Panc1 (cell line): ENCODE data around the gene BCAS3. TPM values are rescaled to one million over a fixed set of nuclear protein-coding genes. Genes with fewer than 3 reads are reported as not detected.

ENCODE experiments used
- ATAC-seq: fragments of 200-7000 bp; cut with Tn5 transposase; 2 replicates; pipeline ENCODE4 v1.9.1; 2020; ENCODE audit warnings: mild to moderate bottlenecking, moderate library complexity
- BruUV-seq: library from RNA; stranded (reverse); fragments of 400-500 nt; replicated peaks from 2 replicates; lab custom pipeline; 2021; lab: Mats Ljungman, UMichigan
- CTCF ChIA-PET: fragments of 300-600 bp; sonication (Branson Sonifier 250); formaldehyde crosslinking; loops from one replicate; lab custom pipeline; 2022; ENCODE audit warnings: antibody characterized with exemption; lab: Charles Lee
- POLR2A ChIA-PET: fragments of 300-600 bp; sonication (Branson Sonifier 250); formaldehyde crosslinking; loops from one replicate; lab custom pipeline; 2022; ENCODE audit warnings: antibody characterized with exemption; lab: Charles Lee
- DNase-seq: peaks from one replicate; pipeline ENCODE4 v3.0.0-alpha.2; 2010; ENCODE audit warnings: low read depth, low spot score
- H3K27ac ChIP-seq: 2 replicates; pipeline ENCODE4 v1.5.1; 2011; ENCODE audit warnings: mild to moderate bottlenecking, low read length, inconsistent platforms
- H3K27me3 ChIP-seq: fragments of 200-500 bp; sonication (Bioruptor generic); 2 replicates; pipeline ENCODE4 v1.6.0; 2014; ENCODE audit warnings: low read length, inconsistent platforms; ENCODE audit not compliant: control insufficient read depth, insufficient read depth
- H3K36me3 ChIP-seq: fragments of 200-500 bp; sonication (Bioruptor generic); 2 replicates; pipeline ENCODE4 v1.5.1; 2014; ENCODE audit warnings: inconsistent platforms, mild to moderate bottlenecking, low read length, moderate library complexity; ENCODE audit not compliant: control insufficient read depth, insufficient read depth
- H3K4me1 ChIP-seq: 2 replicates; pipeline ENCODE4 v1.5.1; 2011; ENCODE audit warnings: inconsistent platforms, mild to moderate bottlenecking, low read length, moderate library complexity; ENCODE audit not compliant: control insufficient read depth, insufficient read depth
- H3K4me3 ChIP-seq, 2 experiments: 2 replicates each; pipeline ENCODE4 v1.5.1; 2011 to 2012; ENCODE audit warnings: low read depth in 2 of 2, low read length in 2 of 2, mild to moderate bottlenecking in 2 of 2, inconsistent platforms in 1 of 2, moderate library complexity in 1 of 2
- H3K9me3 ChIP-seq: fragments of 200-500 bp; sonication (Bioruptor generic); 2 replicates; pipeline ENCODE4 v1.5.1; 2014; ENCODE audit warnings: low read depth, mild to moderate bottlenecking, inconsistent platforms, low read length, moderate library complexity; ENCODE audit not compliant: control insufficient read depth, insufficient read depth
- POLR2AphosphoS5 ChIP-seq: IDR thresholded peaks from 2 replicates; pipeline ENCODE4 v1.6.1; 2012; ENCODE audit warnings: mild to moderate bottlenecking, low read depth, low read length, moderate library complexity
- SIN3A ChIP-seq: IDR thresholded peaks from 2 replicates; pipeline ENCODE4 v1.6.1; 2012; ENCODE audit warnings: low read depth, mild to moderate bottlenecking, low read length, moderate library complexity, borderline replicate concordance; ENCODE audit not compliant: insufficient read depth
- TCF7L2 ChIP-seq: IDR thresholded peaks from 2 replicates; pipeline ENCODE4 v1.6.1; 2011; ENCODE audit warnings: mild to moderate bottlenecking, low read depth, low read length, inconsistent platforms
- in situ Hi-C: cut with HindIII; loops from 2 replicates; pipeline ENCODE4 v1.10.0; 2016; ENCODE audit warnings: low sequenced_read_pairs, low pct_unique_long_range_greater_than_20kb
- intact Hi-C: fragments of 100-400 bp; cut with micrococcal nuclease; formaldehyde crosslinking; loops from one replicate; pipeline ENCODE4 v1.10.0; 2022; ENCODE audit not compliant: unreplicated experiment
- total RNA-seq: library from RNA; stranded (reverse); gene quantifications from one replicate; pipeline ENCODE4 v1.2.1, GENCODE V29; 2021; ENCODE audit not compliant: unreplicated experiment
- TF ChIP-seq, protein P1 (sequence below), 2 experiments: IDR thresholded peaks; 2 replicates each; pipeline ENCODE4 v1.6.1; 2011 to 2012; ENCODE audit warnings: low read depth in 2 of 2, control low read depth in 1 of 2, low read length in 1 of 2, mild to moderate bottlenecking in 1 of 2, moderate library complexity in 1 of 2; ENCODE audit not compliant: insufficient read depth in 1 of 2
- TF ChIP-seq, protein P2 (sequence below): fragments of 450-650 bp; IDR thresholded peaks from 2 replicates; pipeline ENCODE4 v1.5.1; 2017; ENCODE audit warnings: mild to moderate bottlenecking

BCAS3 gene
- total RNA-seq, 1 experiment from 2014 or later, result 9.3 TPM

DNA sequence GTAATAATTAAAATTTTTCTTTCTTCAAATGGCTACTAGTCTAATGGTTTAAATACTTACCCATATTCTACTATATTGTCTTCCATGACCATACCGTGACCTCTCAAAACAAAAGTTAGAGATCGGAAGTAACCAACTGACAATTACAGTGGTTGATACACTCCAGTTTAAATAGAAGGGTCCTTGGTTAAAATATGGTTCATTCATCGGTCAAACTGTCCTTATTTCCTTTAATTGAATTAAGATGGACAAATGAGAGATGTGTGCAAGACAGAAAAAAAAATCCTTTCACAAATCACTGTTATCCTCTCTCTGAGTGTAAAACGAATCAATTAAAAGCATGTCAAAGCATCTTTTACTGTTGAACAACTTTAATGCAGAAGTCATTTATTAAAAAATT lies 507.7 kb downstream of the BCAS3 start:
- no peaks in the 10 kb centered on the region for H3K9me3 ChIP-seq
- intact Hi-C loops, result no loop called here
- H3K27ac ChIP-seq, result no peak overlapping the region; the same call in 1 of the 2 replicates
- in situ Hi-C loops, result no loop called here
- H3K4me3 ChIP-seq, result no peak overlapping the region
- no peaks in the 10 kb centered on the region for H3K36me3 ChIP-seq
- DNase-seq (no peak), ATAC-seq (no peak)
- H3K4me1 ChIP-seq, result no peaks in the 10 kb centered on the region
- ChIA-PET POLR2A (no interaction called here), CTCF (no interaction called here)
- no TSS peak for BruUV-seq
- no peaks in the 10 kb centered on the region for H3K27me3 ChIP-seq
- TF ChIP-seq, protein P1, sequence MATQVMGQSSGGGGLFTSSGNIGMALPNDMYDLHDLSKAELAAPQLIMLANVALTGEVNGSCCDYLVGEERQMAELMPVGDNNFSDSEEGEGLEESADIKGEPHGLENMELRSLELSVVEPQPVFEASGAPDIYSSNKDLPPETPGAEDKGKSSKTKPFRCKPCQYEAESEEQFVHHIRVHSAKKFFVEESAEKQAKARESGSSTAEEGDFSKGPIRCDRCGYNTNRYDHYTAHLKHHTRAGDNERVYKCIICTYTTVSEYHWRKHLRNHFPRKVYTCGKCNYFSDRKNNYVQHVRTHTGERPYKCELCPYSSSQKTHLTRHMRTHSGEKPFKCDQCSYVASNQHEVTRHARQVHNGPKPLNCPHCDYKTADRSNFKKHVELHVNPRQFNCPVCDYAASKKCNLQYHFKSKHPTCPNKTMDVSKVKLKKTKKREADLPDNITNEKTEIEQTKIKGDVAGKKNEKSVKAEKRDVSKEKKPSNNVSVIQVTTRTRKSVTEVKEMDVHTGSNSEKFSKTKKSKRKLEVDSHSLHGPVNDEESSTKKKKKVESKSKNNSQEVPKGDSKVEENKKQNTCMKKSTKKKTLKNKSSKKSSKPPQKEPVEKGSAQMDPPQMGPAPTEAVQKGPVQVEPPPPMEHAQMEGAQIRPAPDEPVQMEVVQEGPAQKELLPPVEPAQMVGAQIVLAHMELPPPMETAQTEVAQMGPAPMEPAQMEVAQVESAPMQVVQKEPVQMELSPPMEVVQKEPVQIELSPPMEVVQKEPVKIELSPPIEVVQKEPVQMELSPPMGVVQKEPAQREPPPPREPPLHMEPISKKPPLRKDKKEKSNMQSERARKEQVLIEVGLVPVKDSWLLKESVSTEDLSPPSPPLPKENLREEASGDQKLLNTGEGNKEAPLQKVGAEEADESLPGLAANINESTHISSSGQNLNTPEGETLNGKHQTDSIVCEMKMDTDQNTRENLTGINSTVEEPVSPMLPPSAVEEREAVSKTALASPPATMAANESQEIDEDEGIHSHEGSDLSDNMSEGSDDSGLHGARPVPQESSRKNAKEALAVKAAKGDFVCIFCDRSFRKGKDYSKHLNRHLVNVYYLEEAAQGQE (IDR thresholded peaks at IDR 0.05; ENCODE audit: insufficient read depth in 1 of 2, low read depth in 2 of 2, low read length in 1 of 2), result no peak
- TF ChIP-seq SIN3A (no peak), POLR2AphosphoS5 (no peak), TCF7L2 (no peak)
- TF ChIP-seq, protein P2, sequence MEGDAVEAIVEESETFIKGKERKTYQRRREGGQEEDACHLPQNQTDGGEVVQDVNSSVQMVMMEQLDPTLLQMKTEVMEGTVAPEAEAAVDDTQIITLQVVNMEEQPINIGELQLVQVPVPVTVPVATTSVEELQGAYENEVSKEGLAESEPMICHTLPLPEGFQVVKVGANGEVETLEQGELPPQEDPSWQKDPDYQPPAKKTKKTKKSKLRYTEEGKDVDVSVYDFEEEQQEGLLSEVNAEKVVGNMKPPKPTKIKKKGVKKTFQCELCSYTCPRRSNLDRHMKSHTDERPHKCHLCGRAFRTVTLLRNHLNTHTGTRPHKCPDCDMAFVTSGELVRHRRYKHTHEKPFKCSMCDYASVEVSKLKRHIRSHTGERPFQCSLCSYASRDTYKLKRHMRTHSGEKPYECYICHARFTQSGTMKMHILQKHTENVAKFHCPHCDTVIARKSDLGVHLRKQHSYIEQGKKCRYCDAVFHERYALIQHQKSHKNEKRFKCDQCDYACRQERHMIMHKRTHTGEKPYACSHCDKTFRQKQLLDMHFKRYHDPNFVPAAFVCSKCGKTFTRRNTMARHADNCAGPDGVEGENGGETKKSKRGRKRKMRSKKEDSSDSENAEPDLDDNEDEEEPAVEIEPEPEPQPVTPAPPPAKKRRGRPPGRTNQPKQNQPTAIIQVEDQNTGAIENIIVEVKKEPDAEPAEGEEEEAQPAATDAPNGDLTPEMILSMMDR, result no peak

DNA sequence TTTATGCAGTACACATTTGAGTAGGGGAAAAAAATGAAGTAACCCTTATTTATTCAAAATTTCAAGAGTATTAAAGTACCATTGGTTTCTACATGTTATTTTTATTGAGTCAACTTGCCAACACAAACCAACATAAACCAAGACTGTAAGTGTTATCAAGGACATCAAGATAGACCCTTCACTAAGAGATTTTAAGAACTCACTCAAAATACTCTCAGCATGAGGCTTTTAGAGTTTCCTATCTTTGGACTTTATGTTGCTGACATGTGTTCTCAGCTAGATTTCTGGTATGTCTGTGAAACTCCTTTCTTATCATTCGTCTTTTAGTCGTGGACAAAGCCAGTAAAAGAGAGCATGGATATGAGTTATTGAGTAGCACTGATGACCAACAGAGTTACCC lies 509.4 kb downstream of the BCAS3 start:
- POLR2A ChIA-PET, result no interaction called here
- no peak overlapping the region for H3K4me3 ChIP-seq
- no peak for TF ChIP-seq TCF7L2
- TF ChIP-seq, protein P2, result no peak
- TF ChIP-seq SIN3A, result no peak
- TF ChIP-seq, protein P1 (IDR thresholded peaks at IDR 0.05; ENCODE audit: insufficient read depth in 1 of 2, low read depth in 2 of 2, low read length in 1 of 2), result no peak
- TF ChIP-seq POLR2AphosphoS5, result no peak
- CTCF ChIA-PET, result no interaction called here
- H3K4me1 ChIP-seq, result no peaks in the 10 kb centered on the region
- H3K27ac ChIP-seq, result peak overlapping the region; percentile 10; the same call in 1 of the 2 replicates
- no peaks in the 10 kb centered on the region for H3K36me3 ChIP-seq
- ATAC-seq (no peak), DNase-seq (no peak)
- in situ Hi-C loops, result no loop called here
- intact Hi-C loops, result no loop called here
- no peaks in the 10 kb centered on the region for H3K9me3 ChIP-seq
- no TSS peak for BruUV-seq
- H3K27me3 ChIP-seq, result no peaks in the 10 kb centered on the region
